ENCODE data around the gene TRPM2. TPM values are rescaled to one million over a fixed set of nuclear protein-coding genes. Genes with fewer than 3 reads are reported as not detected.
"Not testable (repeated sequence)": the region's sequence is repeated elsewhere in the genome, so short reads cannot be mapped to it uniquely, and the experiment has no call there.

TRPM2 gene
- total RNA-seq, 1 donor from 2014 or later = under 0.01 TPM

- no peak for TF ChIP-seq CTCF (IDR thresholded peaks at IDR 0.05; ENCODE audit: insufficient read depth, low read length, severe bottlenecking)
- H3K27me3 ChIP-seq (ENCODE audit: control insufficient read depth, insufficient read depth, low read length) = no peaks in the 10 kb centered on the region
- no peak for FAIRE-seq
- H3K36me3 ChIP-seq (ENCODE audit: control insufficient read depth, insufficient read depth, low read length) = no peaks in the 10 kb centered on the region
- H3K4me3 ChIP-seq (ENCODE audit: low read depth, low read length) = peak within 1 kb of the TSS; percentile 99
- DNase-seq (ENCODE audit: low read depth) = peak; percentile 78
Measured at GRCh38 chr21:44338971-44339910, 14.2 kb upstream of the TRPM2 start, which contains the start of gene CFAP410. Gene CFAP410, minus strand, starts transcription at chr21:44339390. Its CDS starts 196 bp downstream, at chr21:44339194.

GRCh38 chr21:44341726-44342458 lies 11.5 kb upstream of the TRPM2 start:
- DNase-seq (ENCODE audit: low read depth); H3K4me3 ChIP-seq (ENCODE audit: low read depth, low read length); FAIRE-seq; H3K36me3 ChIP-seq (ENCODE audit: control insufficient read depth, insufficient read depth, low read length); H3K27me3 ChIP-seq (ENCODE audit: control insufficient read depth, insufficient read depth, low read length): not testable (repeated sequence)

GRCh38 chr21:44342981-44343380 lies 10.4 kb upstream of the TRPM2 start:
- FAIRE-seq; H3K27me3 ChIP-seq (ENCODE audit: control insufficient read depth, insufficient read depth, low read length); H3K36me3 ChIP-seq (ENCODE audit: control insufficient read depth, insufficient read depth, low read length); DNase-seq (ENCODE audit: low read depth); H3K4me3 ChIP-seq (ENCODE audit: low read depth, low read length): not testable (repeated sequence)

- Histone ChIP-seq H3K36me3 (ENCODE audit: control insufficient read depth, insufficient read depth, low read length) (no peaks in the 10 kb centered on the region), H3K4me3 (ENCODE audit: low read depth, low read length) (no peak overlapping the region), H3K27me3 (ENCODE audit: control insufficient read depth, insufficient read depth, low read length) (peaks cover 10% of the 10 kb centered on the region)
- no peak for TF ChIP-seq CTCF (IDR thresholded peaks at IDR 0.05; ENCODE audit: insufficient read depth, low read length, severe bottlenecking)
- FAIRE-seq = no peak
- DNase-seq (ENCODE audit: low read depth) = no peak
Measured at GRCh38 chr21:44344541-44345183, 8.8 kb upstream of the TRPM2 start.

GRCh38 chr21:44345495-44345894 lies 7.9 kb upstream of the TRPM2 start:
- H3K36me3 ChIP-seq (ENCODE audit: control insufficient read depth, insufficient read depth, low read length) = no peaks in the 10 kb centered on the region
- DNase-seq (ENCODE audit: low read depth) = no peak
- peaks cover 10% of the 10 kb centered on the region for H3K27me3 ChIP-seq (ENCODE audit: control insufficient read depth, insufficient read depth, low read length)
- H3K4me3 ChIP-seq (ENCODE audit: low read depth, low read length) = no peak overlapping the region
- TF ChIP-seq CTCF (IDR thresholded peaks at IDR 0.05; ENCODE audit: insufficient read depth, low read length, severe bottlenecking) = no peak
- FAIRE-seq = no peak

GRCh38 chr21:44347911-44348451 lies 5.4 kb upstream of the TRPM2 start:
- Histone ChIP-seq H3K4me3 (ENCODE audit: low read depth, low read length) (no peak overlapping the region), H3K36me3 (ENCODE audit: control insufficient read depth, insufficient read depth, low read length) (no peaks in the 10 kb centered on the region), H3K27me3 (ENCODE audit: control insufficient read depth, insufficient read depth, low read length) (peaks cover 14% of the 10 kb centered on the region)
- no peak for FAIRE-seq
- TF ChIP-seq CTCF (IDR thresholded peaks at IDR 0.05; ENCODE audit: insufficient read depth, low read length, severe bottlenecking) = no peak
- no peak for DNase-seq (ENCODE audit: low read depth)

Measured in bronchial epithelial cell (primary cell).